B cell (primary cell): ENCODE measurements around the gene RGL3. TPM values are rescaled to one million over a fixed set of nuclear protein-coding genes. Genes with fewer than 3 reads are reported as not detected.

Source experiments
- ATAC-seq: fragments of 200-7000 bp; cut with Tn5 transposase; one replicate; pipeline ENCODE4 v1.10.0; 2021; ENCODE audit warnings: low read depth, mild to moderate bottlenecking, moderate number of reproducible peaks, moderate library complexity
- CTCF ChIA-PET: fragments of 350-600 bp; sonication (Branson Sonifier 250); formaldehyde crosslinking; loops from one replicate; lab custom pipeline; 2021; ENCODE audit warnings: antibody characterized with exemption, inconsistent platforms; lab: Charles Lee
- POLR2A ChIA-PET: fragments of 350-600 bp; sonication (Branson Sonifier 250); formaldehyde crosslinking; loops from one replicate; lab custom pipeline; 2021; ENCODE audit warnings: antibody characterized with exemption; lab: Charles Lee
- DNase-seq: peaks from one replicate; pipeline ENCODE4 v3.0.0; 2013
- H2AFZ ChIP-seq: 2 replicates; pipeline ENCODE4 v1.6.1; 2012; ENCODE audit warnings: mild to moderate bottlenecking, low read depth, low read length; ENCODE audit not compliant: insufficient read depth, poor library complexity, severe bottlenecking
- H3K27ac ChIP-seq, 2 donors: 1 replicate in 1 of 2; 2 replicates in 1 of 2; pipeline ENCODE4 v1.5.1; 2012 to 2013; ENCODE audit warnings: low read length in 2 of 2, mild to moderate bottlenecking in 2 of 2, moderate library complexity in 1 of 2
- H3K27me3 ChIP-seq, 4 experiments: fragments of 200-600 bp in 1 of 4; sonication (generic) in 1 of 4; replicated peaks in 1 of 4; 1 replicate in 2 of 4; 2 replicates in 2 of 4; pipeline versions ENCODE4 v1.6.1 to v1.7.0; 2013 to 2016; ENCODE audit warnings: low read length in 3 of 4, mild to moderate bottlenecking in 2 of 4, mixed read lengths in 1 of 4, moderate library complexity in 1 of 4; ENCODE audit not compliant: insufficient read depth in 4 of 4, control insufficient read depth in 3 of 4; ENCODE audit errors: control extremely low read depth in 1 of 4
- H3K36me3 ChIP-seq, 2 experiments: replicated peaks in 1 of 2; 1 replicate in 1 of 2; 2 replicates in 1 of 2; pipeline versions ENCODE4 v1.6.1 to v1.7.1; 2013; ENCODE audit warnings: low read length in 1 of 2; ENCODE audit not compliant: insufficient read depth in 2 of 2, control insufficient read depth in 1 of 2; ENCODE audit errors: control extremely low read depth in 1 of 2, extremely low read depth in 1 of 2
- H3K4me1 ChIP-seq, 2 donors: fragments of 200-600 bp in 1 of 2; sonication (generic) in 1 of 2; 1 replicate in 1 of 2; 2 replicates in 1 of 2; pipeline versions ENCODE4 v1.5.1 to v1.6.1; 2013 to 2017; ENCODE audit warnings: low read length in 2 of 2; ENCODE audit not compliant: control insufficient read depth in 2 of 2, insufficient read depth in 2 of 2
- H3K4me2 ChIP-seq: replicated peaks from 2 replicates; pipeline ENCODE3; 2012; ENCODE audit warnings: mild to moderate bottlenecking, low read depth, low read length; ENCODE audit not compliant: poor library complexity, severe bottlenecking
- H3K4me3 ChIP-seq, 5 experiments: fragments of 200-600 bp in 1 of 5; sonication (generic) in 1 of 5; 1 replicate in 3 of 5; 2 replicates in 2 of 5; pipeline versions ENCODE4 v1.5.1 to v1.7.0; 2011 to 2016; ENCODE audit warnings: low read length in 4 of 5, mild to moderate bottlenecking in 4 of 5, low read depth in 2 of 5, control low read depth in 1 of 5, moderate library complexity in 1 of 5; ENCODE audit not compliant: insufficient read depth in 1 of 5; ENCODE audit errors: control extremely low read depth in 1 of 5, extremely low read depth in 1 of 5
- H3K79me2 ChIP-seq: fragments of 200-600 bp; sonication (generic); one replicate; pipeline ENCODE4 v1.6.0; 2016; ENCODE audit warnings: low read length; ENCODE audit not compliant: control insufficient read depth, insufficient read depth
- H3K9ac ChIP-seq: fragments of 200-600 bp; sonication (generic); 2 replicates; pipeline ENCODE4 v1.6.1; 2017; ENCODE audit warnings: mild to moderate bottlenecking, low read length, moderate library complexity
- H3K9me3 ChIP-seq, 3 donors: one replicate each; pipeline versions ENCODE4 v1.6.1 to v1.7.1; 2013; ENCODE audit warnings: low read length in 2 of 3; ENCODE audit not compliant: control insufficient read depth in 2 of 3, insufficient read depth in 1 of 3; ENCODE audit errors: control extremely low read depth in 1 of 3
- H4K20me1 ChIP-seq: 2 replicates; pipeline ENCODE4 v1.6.0; 2012; ENCODE audit warnings: mild to moderate bottlenecking, low read length; ENCODE audit not compliant: insufficient read depth, control insufficient read depth, poor library complexity, severe bottlenecking
- H3K27ac Mint-ChIP-seq: one replicate; pipeline ENCODE4 v1.8.0; 2021; ENCODE audit warnings: mixed read lengths
- H3K27me3 Mint-ChIP-seq: one replicate; pipeline ENCODE4 v1.8.0; 2021; ENCODE audit warnings: mixed read lengths
- H3K4me1 Mint-ChIP-seq: one replicate; pipeline ENCODE4 v1.8.0; 2021; ENCODE audit warnings: mixed read lengths
- H3K4me3 Mint-ChIP-seq: one replicate; pipeline ENCODE4 v1.8.0; 2021; ENCODE audit warnings: mixed read lengths
- H3K9me3 Mint-ChIP-seq: one replicate; pipeline ENCODE4 v1.8.0; 2022; ENCODE audit warnings: mixed read lengths; ENCODE audit not compliant: insufficient read depth
- EZH2 ChIP-seq: IDR thresholded peaks from 2 replicates; pipeline ENCODE4 v1.6.1; 2012; ENCODE audit warnings: borderline replicate concordance, low read depth, mild to moderate bottlenecking, moderate library complexity, low read length; ENCODE audit not compliant: insufficient read depth, poor library complexity, severe bottlenecking
- WGBS: methylation state at CpG from one replicate; pipeline ENCODE4 v1.1.5; 2013; ENCODE audit warnings: missing lambda C conversion rate; ENCODE audit not compliant: insufficient coverage; 5-methylcytosine and 5-hydroxymethylcytosine counted together
- intact Hi-C: fragments of 100-400 bp; cut with micrococcal nuclease; formaldehyde crosslinking; loops from one replicate; pipeline ENCODE4 v1.10.0; 2022
- polyA plus RNA-seq: library from polyadenylated mRNA; depleted of rRNA; stranded (reverse); fragments of >200 nt; gene quantifications from 2 replicates; pipeline ENCODE4 v1.2.3, GENCODE V29; 2012
- total RNA-seq, 2 donors: library from RNA; stranded (reverse); fragments of 120-200 nt in 1 of 2; gene quantifications; 1 replicate in 1 of 2; 2 replicates in 1 of 2; pipeline versions ENCODE4 v1.2.3 to v1.2.4, GENCODE V29; 2013 to 2022
- TF ChIP-seq, protein P1 (sequence below): fragments of 200-600 bp; IDR thresholded peaks from one replicate; pipeline ENCODE4 v1.8.0; 2022; ENCODE audit warnings: antibody characterized with exemption, mild to moderate bottlenecking

RGL3 gene
- total and polyA plus RNA-seq, 2 donors (not counting 1 experiment from before 2014, with no cell fraction given): 0.54 to 2.8 TPM

- ChIA-PET POLR2A (no interaction called here), CTCF (interaction anchor here (0.9 to 2.9 kb wide), 4 partner anchors 14 to 27 kb away, joined by 3 to 17 read pairs (median 4); partner anchors contain the start of gene RGL3)
- intact Hi-C loops: no loop called here
- H3K9ac ChIP-seq: no peak overlapping the region
- Mint-ChIP-seq H3K4me3 (no peak overlapping the region), H3K27me3 (peaks cover 10% of the 10 kb centered on the region), H3K9me3 (no peaks in the 10 kb centered on the region), H3K4me1 (peaks cover 3% of the 10 kb centered on the region), H3K27ac (no peak overlapping the region)
- H3K4me2 ChIP-seq: no peak overlapping the region
- no peaks in the 10 kb centered on the region for H3K79me2 ChIP-seq
- DNase-seq: no peak
- H3K4me1 ChIP-seq: peaks cover 5 to 7% of the 10 kb centered on the region in 2 donors
- H3K27ac ChIP-seq: no peak overlapping the region
- no peak for ATAC-seq
- H4K20me1 ChIP-seq: no peaks in the 10 kb centered on the region
- H3K4me3 ChIP-seq: no peak overlapping the region
- WGBS: 84% methylated on average over 8 of the region's 9 CpGs
- H2AFZ ChIP-seq: no peak overlapping the region
- H3K9me3 ChIP-seq: no peaks in the 10 kb centered on the region
- peaks cover 0 to 24% (median 4%) of the 10 kb centered on the region in 4 experiments for H3K27me3 ChIP-seq
- no peaks in the 10 kb centered on the region for H3K36me3 ChIP-seq
- TF ChIP-seq, protein P1, sequence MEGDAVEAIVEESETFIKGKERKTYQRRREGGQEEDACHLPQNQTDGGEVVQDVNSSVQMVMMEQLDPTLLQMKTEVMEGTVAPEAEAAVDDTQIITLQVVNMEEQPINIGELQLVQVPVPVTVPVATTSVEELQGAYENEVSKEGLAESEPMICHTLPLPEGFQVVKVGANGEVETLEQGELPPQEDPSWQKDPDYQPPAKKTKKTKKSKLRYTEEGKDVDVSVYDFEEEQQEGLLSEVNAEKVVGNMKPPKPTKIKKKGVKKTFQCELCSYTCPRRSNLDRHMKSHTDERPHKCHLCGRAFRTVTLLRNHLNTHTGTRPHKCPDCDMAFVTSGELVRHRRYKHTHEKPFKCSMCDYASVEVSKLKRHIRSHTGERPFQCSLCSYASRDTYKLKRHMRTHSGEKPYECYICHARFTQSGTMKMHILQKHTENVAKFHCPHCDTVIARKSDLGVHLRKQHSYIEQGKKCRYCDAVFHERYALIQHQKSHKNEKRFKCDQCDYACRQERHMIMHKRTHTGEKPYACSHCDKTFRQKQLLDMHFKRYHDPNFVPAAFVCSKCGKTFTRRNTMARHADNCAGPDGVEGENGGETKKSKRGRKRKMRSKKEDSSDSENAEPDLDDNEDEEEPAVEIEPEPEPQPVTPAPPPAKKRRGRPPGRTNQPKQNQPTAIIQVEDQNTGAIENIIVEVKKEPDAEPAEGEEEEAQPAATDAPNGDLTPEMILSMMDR: no peak
- no peak for TF ChIP-seq EZH2
Measured at GRCh38 chr19:11404588-11405222, 14.4 kb downstream of the RGL3 start.

GRCh38 chr19:11401808-11402543, 17.1 kb downstream of the RGL3 start:
- no peaks in the 10 kb centered on the region for H3K9me3 Mint-ChIP-seq
- Histone ChIP-seq H3K36me3 (no peaks in the 10 kb centered on the region), H3K4me3 (no peak overlapping the region), H3K9me3 (no peaks in the 10 kb centered on the region), H3K27ac (no peak overlapping the region), H3K9ac (no peak overlapping the region), H4K20me1 (no peaks in the 10 kb centered on the region), H3K79me2 (no peaks in the 10 kb centered on the region), H3K27me3 (peaks cover 0 to 6% (median 0%) of the 10 kb centered on the region in 4 experiments), H2AFZ (no peak overlapping the region), H3K4me2 (no peak overlapping the region), H3K4me1 (peaks cover 5 to 7% of the 10 kb centered on the region in 2 donors)
- DNase-seq: no peak
- ChIA-PET POLR2A (no interaction called here), CTCF (interaction anchor here (1.7 kb wide), 1 partner anchor 21 kb away, joined by 6 read pairs; no protein-coding TSS in a partner anchor)
- WGBS: 93% methylated on average over 8 of the region's 9 CpGs
- H3K4me3 Mint-ChIP-seq: no peak overlapping the region
- H3K27me3 Mint-ChIP-seq: peaks cover 8% of the 10 kb centered on the region
- TF ChIP-seq, protein P1: no peak
- no peak for TF ChIP-seq EZH2
- peaks cover 3% of the 10 kb centered on the region for H3K4me1 Mint-ChIP-seq
- ATAC-seq: no peak
- intact Hi-C loops: no loop called here
- H3K27ac Mint-ChIP-seq: no peak overlapping the region
